GM19468 (cell line): ENCODE results near the gene CREBZF.
"Not testable (repeated sequence)": the region's sequence is repeated elsewhere in the genome, so short reads cannot be mapped to it uniquely, and the experiment has no call there.

ENCODE experiments used
- ATAC-seq: cut with Tn5 transposase; IDR thresholded peaks from one replicate; pipeline ENCODE4 v1.9.1; 2021; ENCODE audit warnings: mild to moderate bottlenecking, moderate library complexity, moderate number of reproducible peaks; ENCODE audit not compliant: unreplicated experiment; ENCODE audit errors: extremely low read depth

CREBZF gene

GRCh38 chr11:85627998-85628770 is 36.7 kb downstream of the CREBZF start, which contains the start of gene TMEM126B:
Gene TMEM126B, plus strand, starts transcription at chr11:85628593. Its CDS starts 15 bp downstream, at chr11:85628608.
- peak; percentile 99 for ATAC-seq

- ATAC-seq = no peak
These were observed 37.5 kb downstream of the CREBZF start, which contains the start of gene DLG2 for GRCh38 chr11:85627332-85627997. Gene DLG2, minus strand, starts transcription at chr11:85627344.

GRCh38 chr11:85626496-85626895 is 38.4 kb downstream of the CREBZF start:
- no peak for ATAC-seq

- ATAC-seq = no peak
These were observed 44.7 kb downstream of the CREBZF start for GRCh38 chr11:85620256-85620655.

GRCh38 chr11:85619499-85619898 is 45.4 kb downstream of the CREBZF start:
- ATAC-seq = no peak

- not testable (repeated sequence) for ATAC-seq
These were observed 53.3 kb downstream of the CREBZF start for GRCh38 chr11:85611643-85612042.
